ENCODE measurements around the gene C1orf74. TPM values are rescaled to one million over a fixed set of nuclear protein-coding genes. Genes with fewer than 3 reads are reported as not detected.

C1orf74 gene
- total and polyA plus RNA-seq, 4 donors: 0.82 to 1.8 (median 1.1) TPM

GRCh38 chr1:209825591-209826434, 41.5 kb upstream of the C1orf74 start:
- H3K27me3 ChIP-seq (ENCODE audit: control insufficient read depth in 4 of 4, insufficient read depth in 4 of 4, low read length in 3 of 4): no peaks in the 10 kb centered on the region
- no peak for TF ChIP-seq GABPA (IDR thresholded peaks at IDR 0.05 in 1 of 2, conservative IDR thresholded peaks at IDR 0.05 in 1 of 2)
- no peak for TF ChIP-seq HNF4A (conservative IDR thresholded peaks at IDR 0.05)
- no peak for TF ChIP-seq FOXA2 (IDR thresholded peaks at IDR 0.05)
- no peak for TF ChIP-seq YY1 (IDR thresholded peaks at IDR 0.05)
- TF ChIP-seq NR2F2 (IDR thresholded peaks at IDR 0.05): no peak
- TF ChIP-seq RAD21 (IDR thresholded peaks at IDR 0.05): no peak
- no peak for TF ChIP-seq MAX (IDR thresholded peaks at IDR 0.05)
- TF ChIP-seq EGR1 (IDR thresholded peaks at IDR 0.05; ENCODE audit: low read depth in 2 of 2): no peak
- no peak for TF ChIP-seq RXRA (IDR thresholded peaks at IDR 0.05)
- TF ChIP-seq FOXA1 (IDR thresholded peaks at IDR 0.05): no peak
- TF ChIP-seq HNF4G (IDR thresholded peaks at IDR 0.05): no peak
- TF ChIP-seq, protein P1, sequence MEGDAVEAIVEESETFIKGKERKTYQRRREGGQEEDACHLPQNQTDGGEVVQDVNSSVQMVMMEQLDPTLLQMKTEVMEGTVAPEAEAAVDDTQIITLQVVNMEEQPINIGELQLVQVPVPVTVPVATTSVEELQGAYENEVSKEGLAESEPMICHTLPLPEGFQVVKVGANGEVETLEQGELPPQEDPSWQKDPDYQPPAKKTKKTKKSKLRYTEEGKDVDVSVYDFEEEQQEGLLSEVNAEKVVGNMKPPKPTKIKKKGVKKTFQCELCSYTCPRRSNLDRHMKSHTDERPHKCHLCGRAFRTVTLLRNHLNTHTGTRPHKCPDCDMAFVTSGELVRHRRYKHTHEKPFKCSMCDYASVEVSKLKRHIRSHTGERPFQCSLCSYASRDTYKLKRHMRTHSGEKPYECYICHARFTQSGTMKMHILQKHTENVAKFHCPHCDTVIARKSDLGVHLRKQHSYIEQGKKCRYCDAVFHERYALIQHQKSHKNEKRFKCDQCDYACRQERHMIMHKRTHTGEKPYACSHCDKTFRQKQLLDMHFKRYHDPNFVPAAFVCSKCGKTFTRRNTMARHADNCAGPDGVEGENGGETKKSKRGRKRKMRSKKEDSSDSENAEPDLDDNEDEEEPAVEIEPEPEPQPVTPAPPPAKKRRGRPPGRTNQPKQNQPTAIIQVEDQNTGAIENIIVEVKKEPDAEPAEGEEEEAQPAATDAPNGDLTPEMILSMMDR (IDR thresholded peaks at IDR 0.05; ENCODE audit: low read depth, low read length, missing input control): no peak
- TF ChIP-seq SP1 (IDR thresholded peaks at IDR 0.05): no peak
- TF ChIP-seq JUND (IDR thresholded peaks at IDR 0.05): no peak
- H3K36me3 ChIP-seq (ENCODE audit: control insufficient read depth in 4 of 4, insufficient read depth in 3 of 4, low read depth in 1 of 4, low read length in 3 of 4): peaks cover 0 to 3% (median under 1%) of the 10 kb centered on the region in 4 donors
- DNase-seq (ENCODE audit: low spot score): no peak
- H3K27ac ChIP-seq (ENCODE audit: low read depth in 1 of 2, low read length in 2 of 2): no peak overlapping the region
- H3K9me3 ChIP-seq (ENCODE audit: control insufficient read depth in 4 of 4, low read length in 3 of 4): no peaks in the 10 kb centered on the region
- H3K4me3 ChIP-seq (ENCODE audit: low read depth in 1 of 3, low read length in 3 of 3): no peak overlapping the region
- WGBS: 78% methylated on average over 11 of the region's 11 CpGs
- no peak overlapping the region for H3K9ac ChIP-seq (ENCODE audit: low read depth in 1 of 2, low read length in 2 of 2)
- H3K4me1 ChIP-seq (ENCODE audit: control insufficient read depth in 4 of 4, insufficient read depth in 4 of 4, low read length in 3 of 4): peaks cover 0 to 11% (median 9%) of the 10 kb centered on the region in 4 donors

DNA sequence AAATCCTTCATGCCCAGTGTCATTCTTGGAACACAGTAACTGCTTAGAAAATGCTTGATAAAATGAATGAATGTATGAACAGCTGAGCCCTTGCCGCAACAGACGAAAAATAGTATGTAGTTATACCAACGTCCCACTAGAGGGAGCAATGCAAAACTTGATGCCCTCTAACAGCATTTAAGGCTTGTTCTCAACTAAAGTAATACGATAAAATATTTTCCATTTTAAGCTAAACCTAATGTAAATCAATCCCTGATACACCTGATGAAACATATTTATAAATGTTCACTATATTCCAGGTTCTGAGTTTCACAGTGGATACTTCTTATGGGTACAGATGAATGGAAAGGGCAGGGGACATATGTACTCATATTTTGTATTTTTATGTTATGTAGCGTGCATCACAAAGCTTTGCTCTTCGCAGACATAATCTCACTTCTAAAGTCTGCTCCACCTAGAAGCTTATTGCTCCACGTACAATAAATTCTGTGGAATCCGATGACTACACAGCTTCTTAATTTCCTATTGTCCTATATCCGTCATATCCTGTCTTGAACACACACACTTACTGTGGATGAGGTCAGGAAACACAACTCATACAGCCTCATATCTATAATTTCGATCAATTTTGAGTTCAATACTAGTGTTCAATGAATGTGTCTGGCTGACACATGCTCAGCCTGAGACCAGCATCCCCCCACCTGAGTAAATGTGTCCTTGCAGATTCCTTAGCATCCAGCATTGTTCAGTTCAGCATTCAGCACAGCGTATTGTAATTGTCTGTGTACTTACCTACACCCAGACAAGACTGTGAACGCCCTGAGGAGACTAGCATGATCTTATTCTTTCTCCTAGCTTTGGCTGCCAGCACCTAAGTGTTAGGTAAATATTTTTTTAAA, 39.0 kb upstream of the C1orf74 start:
- DNase-seq (ENCODE audit: low spot score): no peak
- Histone ChIP-seq H3K4me3 (ENCODE audit: low read depth in 1 of 3, low read length in 3 of 3) (no peak overlapping the region), H3K27ac (ENCODE audit: low read depth in 1 of 2, low read length in 2 of 2) (no peak overlapping the region), H3K27me3 (ENCODE audit: control insufficient read depth in 4 of 4, insufficient read depth in 4 of 4, low read length in 3 of 4) (no peaks in the 10 kb centered on the region), H3K4me1 (ENCODE audit: control insufficient read depth in 4 of 4, insufficient read depth in 4 of 4, low read length in 3 of 4) (peaks cover 0 to 4% (median 0%) of the 10 kb centered on the region in 4 donors), H3K36me3 (ENCODE audit: control insufficient read depth in 4 of 4, insufficient read depth in 3 of 4, low read depth in 1 of 4, low read length in 3 of 4) (no peaks in the 10 kb centered on the region), H3K9ac (ENCODE audit: low read depth in 1 of 2, low read length in 2 of 2) (no peak overlapping the region), H3K9me3 (ENCODE audit: control insufficient read depth in 4 of 4, low read length in 3 of 4) (no peaks in the 10 kb centered on the region)
- TF ChIP-seq JUND (IDR thresholded peaks at IDR 0.05): no peak
- TF ChIP-seq FOXA2 (IDR thresholded peaks at IDR 0.05): no peak
- TF ChIP-seq RAD21 (IDR thresholded peaks at IDR 0.05): peak; percentile 63 to 81
- TF ChIP-seq, protein P1 (IDR thresholded peaks at IDR 0.05; ENCODE audit: low read depth, low read length, missing input control): peak; percentile 55
- 36% methylated on average over 12 of the region's 12 CpGs for WGBS
